ENCODE results near the gene IZUMO1.

Gene IZUMO1

DNA sequence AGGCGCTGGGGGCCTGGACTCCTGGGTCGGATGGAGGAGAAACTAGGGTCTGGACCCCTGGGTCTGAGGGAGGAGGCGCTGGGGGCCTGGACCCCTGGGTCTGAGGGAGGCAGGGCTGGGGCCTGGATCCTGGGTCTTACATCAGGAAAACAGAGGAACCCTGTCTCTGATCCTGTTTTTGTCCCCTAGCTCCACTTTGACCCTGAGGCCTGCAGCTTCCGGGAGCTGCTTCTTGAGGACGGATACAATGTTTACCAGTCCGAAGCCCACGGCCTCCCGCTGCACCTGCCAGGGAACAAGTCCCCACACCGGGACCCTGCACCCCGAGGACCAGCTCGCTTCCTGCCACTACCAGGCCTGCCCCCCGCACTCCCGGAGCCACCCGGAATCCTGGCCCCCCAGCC is 11.0 kb upstream of the IZUMO1 start:
- no peak for DNase-seq (ENCODE audit: low read depth in 2 of 3, low spot score in 1 of 3)

DNA sequence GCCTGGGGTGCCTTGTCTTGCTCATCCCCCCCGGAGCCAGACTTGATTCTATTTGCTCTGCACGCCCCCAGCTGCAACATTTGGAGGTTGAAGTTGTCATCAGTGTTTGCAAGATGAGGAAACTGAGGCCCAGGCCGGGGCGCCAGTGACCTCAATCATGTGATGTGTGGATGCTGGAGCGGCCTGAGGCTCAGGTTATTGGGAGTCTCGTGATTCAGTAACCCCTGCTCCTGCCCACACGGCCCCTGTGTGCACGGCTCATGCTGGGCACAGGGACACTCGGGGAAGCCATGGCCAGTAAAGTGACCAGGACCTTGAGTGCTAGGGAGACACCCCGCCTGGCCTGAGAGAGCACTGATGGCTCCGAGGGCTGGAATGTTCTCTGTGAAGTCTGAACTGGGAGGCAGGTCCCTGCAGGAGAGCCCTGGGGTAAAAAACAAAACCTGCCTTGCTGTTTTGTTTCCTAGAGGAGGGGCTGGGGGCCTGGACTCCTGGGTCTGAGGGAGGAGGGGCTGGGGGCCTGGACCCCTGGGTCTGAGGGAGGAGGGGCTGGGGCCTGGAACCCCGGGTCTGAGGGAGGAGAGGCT is 10.5 kb upstream of the IZUMO1 start:
- no peak for DNase-seq (ENCODE audit: low read depth in 2 of 3, low spot score in 1 of 3)

- no peak for DNase-seq (ENCODE audit: low read depth in 2 of 3, low spot score in 1 of 3)
Observed at GRCh38 chr19:48756686-48757085, 10.0 kb upstream of the IZUMO1 start.

DNA sequence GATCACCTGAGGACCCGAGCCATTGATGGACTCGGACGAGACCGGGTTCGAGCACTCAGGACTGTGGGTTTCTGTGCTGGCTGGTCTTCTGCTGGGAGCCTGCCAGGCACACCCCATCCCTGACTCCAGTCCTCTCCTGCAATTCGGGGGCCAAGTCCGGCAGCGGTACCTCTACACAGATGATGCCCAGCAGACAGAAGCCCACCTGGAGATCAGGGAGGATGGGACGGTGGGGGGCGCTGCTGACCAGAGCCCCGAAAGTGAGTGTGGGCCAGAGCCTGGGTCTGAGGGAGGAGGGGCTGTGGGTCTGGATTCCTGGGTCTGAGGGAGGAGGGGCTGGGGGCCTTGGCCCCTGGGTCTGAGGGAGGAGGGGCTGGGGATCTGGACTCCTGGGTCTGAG is 9.5 kb upstream of the IZUMO1 start:
- no peak for DNase-seq (ENCODE audit: low read depth in 2 of 3, low spot score in 1 of 3)

GRCh38 chr19:48755787-48756186 is 9.1 kb upstream of the IZUMO1 start:
- DNase-seq (ENCODE audit: low read depth in 2 of 3, low spot score in 1 of 3), result no peak

GRCh38 chr19:48755084-48755641 is 8.5 kb upstream of the IZUMO1 start, which contains the start of gene FGF21:
Gene FGF21, plus strand, starts transcription at chr19:48755524. Its CDS starts 713 bp downstream, at chr19:48756237.
- no peak for DNase-seq (ENCODE audit: low read depth in 2 of 3, low spot score in 1 of 3)

GRCh38 chr19:48752496-48753365 is 6.0 kb upstream of the IZUMO1 start, which contains the start of gene FUT1:
Gene FUT1, minus strand, starts transcription at chr19:48752641. Its CDS starts 1,360 bp downstream, at chr19:48751281.
- DNase-seq (ENCODE audit: low read depth in 2 of 3, low spot score in 1 of 3), result no peak

GRCh38 chr19:48751845-48752495 is 5.3 kb upstream of the IZUMO1 start:
- DNase-seq (ENCODE audit: low read depth in 2 of 3, low spot score in 1 of 3), result no peak

DNA sequence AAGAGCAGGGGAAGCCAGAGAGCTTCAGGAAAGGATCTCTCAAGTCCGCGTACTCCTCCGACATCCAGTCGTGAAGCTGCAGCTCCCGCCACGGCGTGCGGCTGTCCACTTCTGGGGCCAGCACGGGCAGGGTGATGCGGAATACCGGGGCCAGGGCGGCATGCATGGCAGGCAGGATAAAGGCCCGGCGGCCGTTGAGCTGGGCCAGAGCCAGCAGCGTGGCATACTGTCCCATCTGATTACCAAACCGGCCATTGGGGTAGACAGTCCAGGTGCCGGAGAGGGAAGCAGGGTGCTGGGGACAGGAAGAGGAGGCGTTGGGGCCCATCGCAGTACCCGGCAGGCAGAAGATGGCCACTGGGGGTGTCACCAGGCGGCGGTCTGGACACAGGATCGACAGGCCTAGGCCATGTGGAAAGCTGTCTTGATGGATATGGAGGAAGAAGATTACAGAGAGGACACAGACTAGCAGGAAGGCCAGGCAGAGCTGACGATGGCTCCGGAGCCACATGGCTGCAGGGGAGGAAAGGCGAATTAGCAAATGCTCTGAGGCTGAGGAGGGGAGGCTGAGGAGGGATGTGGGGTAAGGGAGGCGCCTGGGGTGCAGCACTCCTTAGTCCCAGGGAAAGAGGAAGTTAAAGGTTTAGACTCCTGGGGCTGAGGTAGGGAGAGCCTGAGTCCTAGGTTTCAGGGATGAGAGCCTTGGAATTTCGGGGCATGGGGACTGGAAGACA is 4.2 kb upstream of the IZUMO1 start:
- no peak for DNase-seq (ENCODE audit: low read depth in 2 of 3, low spot score in 1 of 3)

DNA sequence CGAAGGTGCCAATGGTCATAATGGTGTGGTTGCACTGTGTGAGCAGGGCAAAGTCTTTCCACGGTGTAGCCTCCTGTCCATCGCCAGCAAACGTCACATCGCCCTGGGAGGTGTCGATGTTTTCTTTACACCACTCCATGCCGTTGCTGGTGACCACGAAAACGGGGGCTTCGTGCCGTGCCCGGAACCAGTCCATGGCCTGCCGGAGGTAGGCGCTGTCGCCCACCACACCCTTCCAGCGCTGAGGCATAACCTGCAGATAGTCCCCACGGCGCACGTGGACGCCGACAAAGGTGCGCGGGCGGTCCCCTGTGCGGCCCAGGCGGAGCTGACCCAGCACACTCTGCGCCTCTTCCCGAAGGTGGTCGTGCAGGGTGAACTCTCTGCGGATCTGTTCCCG is 3.6 kb upstream of the IZUMO1 start:
- no peak for DNase-seq (ENCODE audit: low read depth in 2 of 3, low spot score in 1 of 3)

DNA sequence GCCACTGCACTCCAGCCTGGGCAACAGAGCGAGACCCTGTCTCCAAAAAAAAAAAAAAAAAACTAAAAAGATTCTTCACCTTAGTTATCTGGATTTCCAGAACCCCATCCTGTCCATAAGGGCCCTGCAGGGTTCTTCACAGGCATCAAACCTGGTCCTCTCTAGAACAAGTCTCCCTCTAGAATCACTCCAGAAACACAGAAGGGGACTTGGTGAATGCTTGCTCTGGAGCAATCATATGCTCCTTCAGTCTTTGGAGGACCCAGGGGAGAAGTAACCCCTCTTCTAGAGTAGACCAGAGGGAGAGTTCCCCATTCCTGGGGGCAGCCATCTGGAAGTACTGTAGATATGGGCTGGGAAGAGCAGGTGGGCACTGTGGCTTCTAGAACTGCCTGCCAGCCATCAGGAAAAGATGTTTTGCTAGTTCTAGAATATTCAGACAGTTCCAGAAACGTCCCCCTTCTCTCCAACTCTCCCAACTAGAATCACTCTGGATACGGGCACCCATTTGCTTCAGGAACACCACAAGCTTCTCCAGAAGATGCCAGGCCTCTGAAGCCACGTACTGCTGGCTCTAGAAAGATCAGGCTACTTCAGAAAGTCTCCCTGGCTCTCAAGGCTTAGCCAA is 3.0 kb upstream of the IZUMO1 start:
- DNase-seq (ENCODE audit: low read depth in 2 of 3, low spot score in 1 of 3), result no peak

DNA sequence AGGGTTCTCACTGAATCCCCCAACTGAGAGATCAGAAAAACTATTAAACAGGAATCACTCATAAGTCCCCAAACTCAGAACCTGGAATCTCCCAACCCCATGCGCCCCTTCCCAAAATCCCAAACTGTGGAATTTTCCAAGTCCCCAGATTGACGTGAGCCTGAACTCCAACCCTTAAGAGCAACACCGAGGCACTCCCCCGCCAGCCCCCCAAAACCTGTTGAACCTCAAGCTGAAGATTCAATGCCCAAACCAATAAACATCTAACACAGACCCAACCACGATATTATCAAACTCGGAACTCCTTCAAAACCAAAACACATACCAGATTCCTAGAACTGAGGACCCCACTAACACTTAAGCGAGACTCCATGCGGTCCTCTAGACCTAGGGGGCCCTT is 599 bp downstream of the IZUMO1 start:
- DNase-seq (ENCODE audit: low read depth in 2 of 3, low spot score in 1 of 3), result no peak

DNA sequence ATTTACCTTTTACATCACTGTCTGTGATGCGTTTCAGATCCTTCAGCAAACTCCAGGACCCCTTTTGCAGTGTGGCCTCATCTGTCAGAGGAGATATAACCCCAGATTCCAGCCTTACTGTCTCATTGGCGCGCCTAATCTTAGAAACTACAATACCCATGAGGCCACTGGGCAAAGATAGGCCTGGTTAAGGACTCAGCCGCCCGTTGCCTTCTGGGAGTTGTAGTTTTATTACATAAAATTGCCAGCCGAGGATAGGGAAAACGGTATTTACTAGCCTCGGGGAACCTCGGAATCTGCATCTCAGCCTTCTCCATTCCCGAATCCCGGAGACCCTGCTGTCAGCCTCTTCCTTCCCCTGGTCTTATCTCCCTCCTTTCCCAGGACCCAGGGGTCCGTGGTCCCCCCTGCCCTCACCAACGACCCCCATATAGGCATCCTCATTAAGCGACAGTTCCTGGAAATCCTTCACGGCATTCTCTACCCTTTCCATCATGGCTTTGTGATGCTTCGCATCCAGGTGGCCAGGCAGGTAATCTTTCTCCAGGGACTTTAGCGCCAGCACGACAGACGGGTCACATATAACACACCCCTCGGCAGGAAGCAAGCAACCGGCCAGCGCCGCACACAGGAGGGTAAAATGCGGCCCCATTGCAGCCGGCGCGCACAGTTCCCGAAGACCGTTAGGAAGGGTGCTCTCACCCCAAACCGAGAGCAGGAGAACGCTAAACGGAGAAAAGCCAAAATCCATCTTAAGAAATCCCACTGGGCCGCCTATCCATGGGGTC is 1.3 kb downstream of the IZUMO1 start:
- DNase-seq (ENCODE audit: low read depth in 2 of 3, low spot score in 1 of 3), result peak; percentile 22 to 55 (median 43)

- DNase-seq (ENCODE audit: low read depth in 2 of 3, low spot score in 1 of 3), result no peak
Observed at GRCh38 chr19:48742096-48742495, 4.6 kb downstream of the IZUMO1 start.

DNA sequence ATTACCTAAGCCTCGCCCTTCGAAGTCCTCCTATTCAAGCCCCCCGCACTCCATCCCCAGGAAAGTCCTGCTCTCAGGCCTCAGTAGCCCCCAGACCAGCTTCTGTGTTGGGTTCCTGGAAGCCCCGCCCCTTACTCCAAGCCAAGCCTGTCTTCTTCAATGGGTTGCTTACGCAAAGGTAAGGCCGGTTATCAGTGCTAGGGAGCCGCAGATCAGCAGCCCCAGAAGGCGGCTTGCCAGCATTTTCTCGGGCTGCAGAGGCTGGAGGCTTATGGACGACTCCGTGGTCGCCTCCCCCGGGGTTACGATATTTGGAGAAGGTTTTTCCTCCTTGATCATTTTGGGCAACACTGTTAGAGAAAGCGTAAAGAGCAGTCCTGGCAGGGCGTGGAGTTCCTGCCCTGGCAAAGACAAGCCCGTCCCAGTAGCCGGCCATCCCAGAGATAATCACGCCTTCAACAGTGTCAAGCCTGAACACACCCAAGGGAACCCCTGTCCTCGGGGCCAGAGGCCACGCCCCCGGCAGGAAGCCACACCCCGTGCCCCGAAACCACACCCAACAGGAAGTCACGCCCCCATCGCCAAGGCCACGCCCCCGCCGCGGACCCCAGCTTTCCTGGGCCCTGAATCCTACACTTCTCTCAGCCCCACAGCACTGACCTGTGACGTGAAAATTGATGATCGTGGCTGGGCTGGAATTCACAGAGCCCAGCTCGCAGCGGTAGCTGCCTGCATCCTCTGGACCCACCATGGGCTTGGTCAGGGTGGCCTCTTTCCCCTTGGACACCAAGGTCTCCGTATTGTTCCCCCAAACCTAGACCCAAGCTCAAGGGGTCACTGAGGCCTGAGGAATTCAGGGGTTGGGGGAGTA is 5.3 kb downstream of the IZUMO1 start:
- DNase-seq (ENCODE audit: low read depth in 2 of 3, low spot score in 1 of 3), result peak in 2 of 3 donors; percentile 27 to 47

DNA sequence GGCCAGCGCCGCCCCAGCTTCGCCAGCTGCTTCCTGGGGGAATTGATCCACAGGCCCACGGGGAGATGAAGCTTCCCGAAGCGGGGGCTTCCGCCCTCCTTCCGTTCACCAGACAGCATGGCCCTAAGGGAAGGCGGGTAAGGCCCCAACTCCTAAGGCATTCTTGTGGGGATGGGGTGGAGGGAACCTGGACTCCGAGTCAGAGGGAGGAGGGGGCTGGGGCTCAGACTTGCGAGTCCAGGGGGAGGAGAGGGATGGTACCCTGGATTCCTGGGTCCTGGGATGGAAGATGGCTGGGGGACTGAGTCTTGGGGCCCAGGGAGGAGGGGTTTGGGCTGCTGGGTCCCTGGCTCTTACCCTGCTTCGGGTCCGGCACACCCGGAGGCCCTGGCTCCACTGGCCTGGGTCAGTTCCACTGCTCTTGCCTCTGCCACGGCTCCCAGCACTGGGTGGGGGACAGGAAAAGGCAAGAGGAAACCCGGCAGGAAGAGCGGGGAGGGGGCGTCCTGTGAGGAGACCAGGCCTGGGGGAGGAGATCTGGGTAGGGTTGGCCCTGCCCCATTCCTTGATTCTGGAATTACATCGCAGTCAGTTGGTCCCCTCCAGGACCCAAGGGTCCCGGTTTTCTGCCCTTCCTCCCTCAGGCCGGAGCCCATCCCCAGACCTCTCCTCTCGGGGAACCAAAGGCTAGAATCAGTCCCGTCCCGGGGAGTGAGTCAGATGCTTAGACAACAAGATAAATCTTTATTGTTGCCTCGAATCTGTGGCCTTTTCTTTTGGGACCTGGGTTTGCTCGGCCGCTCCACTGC is 6.3 kb downstream of the IZUMO1 start, which contains the start of gene RASIP1:
RASIP1 (minus strand) TSS at position 447 of the 809 bp plus-strand sequence; CDS start at position 119, 328 bp downstream.
- no peak for DNase-seq (ENCODE audit: low read depth in 2 of 3, low spot score in 1 of 3)

DNA sequence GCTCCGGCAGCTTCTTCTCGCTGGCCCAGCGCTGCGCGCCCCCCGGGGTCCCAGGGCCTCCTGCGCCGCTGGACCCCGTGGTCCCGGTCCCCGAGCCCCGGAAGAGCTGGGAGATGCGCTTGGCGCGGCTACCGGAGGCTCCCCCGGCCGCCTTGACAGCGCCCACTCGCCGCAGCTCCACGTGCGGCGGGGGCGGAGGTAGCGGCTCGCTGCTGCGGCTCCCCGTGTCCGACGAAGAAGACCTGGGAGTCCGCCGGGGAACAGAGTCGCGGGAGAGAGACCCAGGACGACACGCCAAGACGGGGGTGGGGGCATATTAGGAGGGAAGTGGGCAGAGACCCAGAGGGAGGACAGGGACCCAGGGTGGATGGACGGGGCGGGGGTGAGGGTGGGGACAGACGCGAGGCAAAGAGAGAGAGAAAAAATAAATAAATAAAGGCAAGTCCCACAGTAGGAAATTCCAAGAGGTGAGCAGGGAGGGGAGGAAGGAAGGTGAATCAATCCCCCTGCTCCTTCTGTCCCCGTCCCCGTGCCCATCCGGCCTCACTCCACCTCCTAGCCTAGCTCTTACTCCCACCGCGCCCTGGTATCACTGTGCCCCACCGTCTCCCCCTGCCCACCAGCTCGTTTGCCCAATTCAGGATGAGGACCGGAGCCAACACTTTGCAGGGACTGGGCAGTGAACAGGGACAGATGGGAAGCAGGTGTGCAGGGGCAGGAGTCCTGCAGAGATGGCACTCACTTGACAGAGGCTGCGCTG is 7.1 kb downstream of the IZUMO1 start:
- no peak for DNase-seq (ENCODE audit: low read depth in 2 of 3, low spot score in 1 of 3)

Measured in stimulated activated CD4-positive, alpha-beta T cell treated with anti-CD3 and anti-CD28 coated beads, Interleukin-12 subunit alpha, Interleukin-12 subunit beta, amount 100 ng/mL, for 48 hours (primary cell).